Fibroblast of the aortic adventitia (primary cell): ENCODE measurements around the gene HEPACAM. TPM values are rescaled to one million over a fixed set of nuclear protein-coding genes. Genes with fewer than 3 reads are reported as not detected.

ENCODE experiments used
- DNase-seq: peaks from one replicate; pipeline ENCODE4 v3.0.0-alpha.2; 2010; ENCODE audit warnings: low read depth
- H3K4me3 ChIP-seq: 2 replicates; pipeline ENCODE4 v1.5.1; 2011; ENCODE audit warnings: low read depth, mild to moderate bottlenecking, control low read depth, low read length, moderate library complexity
- total RNA-seq: library from RNA; depleted of rRNA; stranded (reverse); fragments of >200 nt; gene quantifications from 2 replicates; pipeline ENCODE4 v1.2.3, GENCODE V29; 2012; ENCODE audit warnings: low replicate concordance
- TF ChIP-seq, protein P1 (sequence below): IDR thresholded peaks from 2 replicates; pipeline ENCODE4 v1.5.1; 2011; ENCODE audit warnings: mild to moderate bottlenecking, low read length, control low read depth, inconsistent platforms; ENCODE audit not compliant: insufficient read depth

Gene HEPACAM
- total RNA-seq, 1 donor = not detected

DNA sequence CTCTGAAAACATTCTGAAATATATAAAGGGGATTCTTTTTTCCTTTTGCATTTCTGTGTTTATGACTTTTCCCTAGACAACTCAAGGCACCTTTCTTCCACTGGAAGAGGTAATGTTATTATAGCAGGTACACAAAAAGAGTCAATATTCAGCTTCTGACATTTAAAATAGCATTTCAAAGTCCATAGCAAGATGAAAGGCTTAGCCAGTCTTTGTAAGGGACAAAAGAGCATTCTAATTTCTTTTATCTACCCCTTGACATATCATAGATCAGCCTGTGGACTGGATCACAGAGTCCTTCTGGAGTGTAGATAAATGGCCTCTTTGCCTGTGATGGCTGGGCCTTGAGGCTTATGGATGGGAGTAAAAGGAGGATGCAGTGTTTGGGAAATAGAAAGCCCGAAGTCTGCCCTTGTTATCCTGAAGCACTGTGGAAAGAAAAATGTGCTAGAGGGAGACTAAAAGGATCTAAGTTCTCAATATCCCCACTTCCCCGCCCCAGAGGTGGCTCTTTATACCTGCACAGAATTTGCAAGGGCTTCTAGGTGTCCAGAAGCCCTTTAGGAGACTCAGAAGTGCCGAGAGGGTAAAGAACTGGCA is 1.6 kb upstream of the HEPACAM start:
- TF ChIP-seq, protein P1, sequence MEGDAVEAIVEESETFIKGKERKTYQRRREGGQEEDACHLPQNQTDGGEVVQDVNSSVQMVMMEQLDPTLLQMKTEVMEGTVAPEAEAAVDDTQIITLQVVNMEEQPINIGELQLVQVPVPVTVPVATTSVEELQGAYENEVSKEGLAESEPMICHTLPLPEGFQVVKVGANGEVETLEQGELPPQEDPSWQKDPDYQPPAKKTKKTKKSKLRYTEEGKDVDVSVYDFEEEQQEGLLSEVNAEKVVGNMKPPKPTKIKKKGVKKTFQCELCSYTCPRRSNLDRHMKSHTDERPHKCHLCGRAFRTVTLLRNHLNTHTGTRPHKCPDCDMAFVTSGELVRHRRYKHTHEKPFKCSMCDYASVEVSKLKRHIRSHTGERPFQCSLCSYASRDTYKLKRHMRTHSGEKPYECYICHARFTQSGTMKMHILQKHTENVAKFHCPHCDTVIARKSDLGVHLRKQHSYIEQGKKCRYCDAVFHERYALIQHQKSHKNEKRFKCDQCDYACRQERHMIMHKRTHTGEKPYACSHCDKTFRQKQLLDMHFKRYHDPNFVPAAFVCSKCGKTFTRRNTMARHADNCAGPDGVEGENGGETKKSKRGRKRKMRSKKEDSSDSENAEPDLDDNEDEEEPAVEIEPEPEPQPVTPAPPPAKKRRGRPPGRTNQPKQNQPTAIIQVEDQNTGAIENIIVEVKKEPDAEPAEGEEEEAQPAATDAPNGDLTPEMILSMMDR = no peak
- no peak for DNase-seq
- H3K4me3 ChIP-seq = no peak overlapping the region

DNA sequence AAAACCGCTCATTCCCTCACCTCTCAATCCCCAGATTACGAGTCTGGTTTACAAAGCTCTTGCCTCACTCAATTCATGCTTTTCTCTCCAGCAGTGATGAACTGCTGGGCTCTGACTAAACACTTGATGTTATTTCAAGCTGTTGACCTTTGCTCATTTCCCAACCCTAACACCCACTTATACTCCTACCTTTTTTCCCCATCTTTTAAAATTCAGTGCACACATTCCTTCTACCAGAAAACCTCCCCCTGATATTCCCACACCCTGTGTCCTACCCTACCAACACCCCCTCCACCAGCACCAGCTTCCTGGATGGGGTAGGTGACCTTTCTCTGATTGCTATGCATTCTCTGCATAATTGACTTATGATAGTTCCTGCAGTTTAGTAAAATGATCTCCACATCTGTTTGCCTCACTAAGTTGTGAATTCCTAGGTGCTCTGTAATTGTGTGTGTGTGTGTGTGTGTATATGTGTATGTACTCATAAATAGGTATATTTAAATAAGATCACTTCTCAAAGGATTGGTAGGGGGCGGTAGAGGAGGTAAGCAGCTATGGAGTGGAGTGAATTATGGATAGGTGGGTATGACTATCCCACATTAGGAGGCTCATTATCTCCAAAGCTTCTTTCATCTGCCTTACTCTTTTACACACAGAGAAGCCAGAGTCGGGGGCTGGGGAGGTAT is 842 bp downstream of the HEPACAM start:
- H3K4me3 ChIP-seq = no peak overlapping the region
- peak; percentile 68 for DNase-seq
- TF ChIP-seq, protein P1 = no peak

DNA sequence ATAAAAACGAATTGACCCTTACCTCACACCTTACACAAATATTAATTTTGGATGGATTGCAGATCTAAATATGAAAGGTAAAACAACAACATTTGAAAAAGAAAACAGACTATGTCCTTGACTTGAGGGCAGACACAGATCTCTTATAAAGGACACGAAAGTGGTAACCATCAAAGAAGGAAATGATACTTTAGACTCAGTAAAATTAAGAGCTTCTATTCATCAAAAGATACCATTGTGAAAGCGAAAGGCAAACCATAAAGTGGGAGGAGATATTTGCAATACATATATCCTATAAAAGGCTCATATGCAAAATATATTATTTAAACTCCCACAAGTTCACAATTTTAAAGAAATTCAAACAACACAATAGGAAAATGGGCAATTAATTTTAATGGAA is 5.0 kb downstream of the HEPACAM start:
- no peak for DNase-seq
- TF ChIP-seq, protein P1 = no peak
- no peak overlapping the region for H3K4me3 ChIP-seq

DNA sequence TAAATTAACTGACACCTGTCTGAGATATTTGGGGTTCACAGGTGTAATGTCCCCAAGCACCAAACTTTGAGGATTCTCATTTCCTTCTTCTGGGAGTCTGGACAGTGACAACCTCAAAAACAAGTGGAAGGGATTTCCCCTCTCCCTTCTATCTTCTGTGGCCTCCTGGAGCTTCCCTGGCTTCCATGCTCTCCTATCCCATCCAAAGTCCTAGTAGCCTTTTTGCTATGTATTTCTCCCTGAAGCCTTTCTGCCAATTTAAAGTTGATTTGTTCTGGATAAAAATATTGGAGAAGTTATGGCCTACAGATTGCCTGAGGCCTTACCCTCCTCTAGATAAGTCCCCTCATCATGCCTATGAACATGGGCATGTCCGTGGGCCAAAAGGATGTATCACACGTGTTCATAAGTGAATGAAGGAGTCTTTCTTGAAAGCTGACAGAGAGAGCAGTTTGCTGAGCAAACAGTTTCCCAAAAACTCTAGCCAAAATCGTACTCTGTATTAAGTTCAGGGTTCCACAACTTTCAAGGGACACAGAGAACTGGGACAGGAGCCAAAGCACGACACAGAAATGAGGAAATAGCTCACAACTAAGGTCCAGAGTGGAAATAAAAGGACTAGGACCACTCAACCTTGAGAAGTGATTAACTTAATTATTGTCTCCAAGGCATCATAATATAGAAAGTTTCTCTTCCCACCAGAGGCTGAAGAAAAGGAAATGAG is 6.7 kb downstream of the HEPACAM start:
- TF ChIP-seq, protein P1 = no peak
- no peak overlapping the region for H3K4me3 ChIP-seq
- DNase-seq = no peak

DNA sequence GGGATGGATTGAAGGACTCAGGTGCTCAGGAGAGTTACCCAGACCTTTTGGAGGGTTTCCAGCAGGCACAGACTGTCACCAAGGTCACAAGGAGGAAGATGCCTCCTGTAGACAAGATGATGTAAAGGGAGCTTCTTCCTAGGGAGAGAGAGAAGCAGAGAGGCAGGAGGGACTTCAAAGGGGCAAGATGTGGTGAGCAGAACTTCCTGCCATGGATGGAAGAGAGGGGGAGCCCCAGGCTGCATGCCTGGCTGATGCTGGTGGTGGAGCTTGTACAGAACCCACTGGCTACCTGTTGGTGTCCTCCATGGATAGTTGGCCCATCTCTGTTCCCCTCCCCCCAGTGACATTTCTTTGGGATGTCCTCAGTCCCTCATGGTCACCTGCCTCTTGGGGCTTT is 12.6 kb downstream of the HEPACAM start:
- no peak overlapping the region for H3K4me3 ChIP-seq
- no peak for DNase-seq
- TF ChIP-seq, protein P1 = no peak

DNA sequence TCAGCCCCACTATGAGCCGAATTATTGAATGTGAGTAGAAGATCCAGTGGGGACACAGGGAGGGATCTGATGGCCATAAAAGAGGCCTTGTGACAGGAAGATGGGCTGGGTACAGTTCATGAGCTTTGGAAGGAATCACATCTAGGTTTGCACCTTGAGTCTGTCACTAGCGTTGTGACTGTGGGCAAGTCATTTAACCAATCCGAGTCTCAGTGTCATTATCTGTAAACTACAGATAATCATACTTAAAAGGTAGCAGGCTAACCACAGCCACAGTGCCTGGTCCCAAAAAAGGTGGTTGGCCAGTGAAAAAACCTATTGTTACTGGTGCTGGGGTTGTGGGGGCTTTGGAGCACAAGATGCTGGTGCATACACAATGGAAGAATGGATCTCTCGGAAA is 13.0 kb downstream of the HEPACAM start:
- H3K4me3 ChIP-seq = no peak overlapping the region
- TF ChIP-seq, protein P1 = no peak
- no peak for DNase-seq
